ENCODE measurements around the gene TST.

The TST gene

GRCh38 chr22:36966851-36967540 is 52.3 kb downstream of the TST start:
- TF ChIP-seq REST (IDR thresholded peaks at IDR 0.05; ENCODE audit: insufficient read depth in 1 of 2, low read depth in 2 of 2, low read length in 2 of 2): no peak
- TF ChIP-seq POLR2AphosphoS5 (IDR thresholded peaks at IDR 0.05; ENCODE audit: low read depth, low read length): no peak
- TF ChIP-seq SIN3A (IDR thresholded peaks at IDR 0.05; ENCODE audit: borderline replicate concordance, insufficient read depth, low read length): no peak
- no peak for TF ChIP-seq FOXP2 (optimal IDR thresholded peaks at IDR 0.05; ENCODE audit: borderline replicate concordance, extremely low read depth, extremely low read length, insufficient read depth)
- no peak for TF ChIP-seq TAF1 (IDR thresholded peaks at IDR 0.05; ENCODE audit: borderline replicate concordance, insufficient read depth, low read length)

DNA sequence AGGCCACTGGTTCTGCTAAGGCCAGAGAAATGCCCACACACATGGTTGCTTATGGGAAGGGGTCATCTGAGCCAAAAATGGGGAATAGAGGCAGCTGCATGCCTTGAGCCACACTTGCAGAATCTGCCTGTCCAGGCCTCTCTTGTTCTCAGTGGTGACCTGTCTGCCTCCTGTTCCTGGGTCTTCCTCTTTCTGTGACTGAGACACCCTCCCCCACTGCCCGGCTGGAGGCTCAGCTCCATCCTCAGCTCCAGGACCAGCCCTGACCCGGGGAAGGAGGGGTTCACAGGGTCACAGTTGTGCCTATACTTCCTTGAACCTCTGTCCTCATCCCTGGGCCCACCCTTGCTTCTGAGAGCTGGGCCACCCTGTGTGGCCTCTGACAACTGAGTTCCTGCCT is 53.6 kb downstream of the TST start:
- TF ChIP-seq SIN3A (IDR thresholded peaks at IDR 0.05; ENCODE audit: borderline replicate concordance, insufficient read depth, low read length) (no peak), POLR2AphosphoS5 (IDR thresholded peaks at IDR 0.05; ENCODE audit: low read depth, low read length) (no peak), REST (IDR thresholded peaks at IDR 0.05; ENCODE audit: insufficient read depth in 1 of 2, low read depth in 2 of 2, low read length in 2 of 2) (no peak), TAF1 (IDR thresholded peaks at IDR 0.05; ENCODE audit: borderline replicate concordance, insufficient read depth, low read length) (no peak), FOXP2 (optimal IDR thresholded peaks at IDR 0.05; ENCODE audit: borderline replicate concordance, extremely low read depth, extremely low read length, insufficient read depth) (no peak)

GRCh38 chr22:36964106-36964505 is 55.1 kb downstream of the TST start:
- TF ChIP-seq TAF1 (IDR thresholded peaks at IDR 0.05; ENCODE audit: borderline replicate concordance, insufficient read depth, low read length) (no peak), POLR2AphosphoS5 (IDR thresholded peaks at IDR 0.05; ENCODE audit: low read depth, low read length) (no peak), REST (IDR thresholded peaks at IDR 0.05; ENCODE audit: insufficient read depth in 1 of 2, low read depth in 2 of 2, low read length in 2 of 2) (no peak), FOXP2 (optimal IDR thresholded peaks at IDR 0.05; ENCODE audit: borderline replicate concordance, extremely low read depth, extremely low read length, insufficient read depth) (no peak), SIN3A (IDR thresholded peaks at IDR 0.05; ENCODE audit: borderline replicate concordance, insufficient read depth, low read length) (no peak)

GRCh38 chr22:36963302-36963701 is 55.9 kb downstream of the TST start:
- TF ChIP-seq REST (IDR thresholded peaks at IDR 0.05; ENCODE audit: insufficient read depth in 1 of 2, low read depth in 2 of 2, low read length in 2 of 2): no peak

DNA sequence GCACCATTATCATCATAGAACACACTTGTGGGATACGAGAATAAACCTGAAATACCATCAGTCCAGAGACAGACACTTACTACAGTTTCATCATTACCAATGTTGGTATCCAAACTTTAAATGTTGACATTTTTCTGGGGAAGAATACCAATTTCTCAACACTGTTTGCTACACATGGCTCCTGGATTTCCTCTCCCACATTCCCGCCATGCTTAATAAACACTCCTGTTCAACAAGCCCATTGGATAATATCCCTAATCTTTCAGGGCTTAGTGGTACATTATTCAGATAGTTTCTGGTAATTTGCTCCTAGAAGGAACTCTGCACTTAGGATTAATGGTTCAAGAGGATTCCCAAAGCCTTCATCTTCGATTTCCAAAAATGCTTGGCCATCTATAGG is 57.6 kb downstream of the TST start:
- TF ChIP-seq REST (IDR thresholded peaks at IDR 0.05; ENCODE audit: insufficient read depth in 1 of 2, low read depth in 2 of 2, low read length in 2 of 2) (no peak), SIN3A (IDR thresholded peaks at IDR 0.05; ENCODE audit: borderline replicate concordance, insufficient read depth, low read length) (no peak), TAF1 (IDR thresholded peaks at IDR 0.05; ENCODE audit: borderline replicate concordance, insufficient read depth, low read length) (no peak)
